ENCODE measurements around the gene KAZN. TPM values are rescaled to one million over a fixed set of nuclear protein-coding genes. Genes with fewer than 3 reads are reported as not detected.

Gene KAZN
- total RNA-seq, 1 donor from 2014 or later: 9.6 TPM

DNA sequence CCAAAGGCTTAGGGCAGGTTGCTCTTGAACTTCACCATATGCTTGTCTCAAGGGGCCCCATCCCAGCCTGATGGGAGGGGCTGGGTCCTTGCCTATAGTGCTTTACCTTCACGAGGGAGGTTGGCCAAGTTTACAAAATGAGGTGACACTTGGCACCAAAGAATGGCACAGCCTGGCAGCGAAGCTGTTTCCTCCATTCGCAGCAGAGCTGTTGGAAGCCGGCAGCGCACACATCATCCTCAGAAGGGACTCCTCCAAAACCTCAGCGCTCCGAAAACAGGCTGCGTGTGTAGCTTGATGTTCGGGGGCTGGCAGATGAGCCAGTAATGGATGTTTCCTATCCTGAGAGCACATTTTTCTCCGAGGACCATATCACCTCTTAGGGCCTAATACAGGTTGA is 116.8 kb downstream of the KAZN start:
- no peak for DNase-seq

DNA sequence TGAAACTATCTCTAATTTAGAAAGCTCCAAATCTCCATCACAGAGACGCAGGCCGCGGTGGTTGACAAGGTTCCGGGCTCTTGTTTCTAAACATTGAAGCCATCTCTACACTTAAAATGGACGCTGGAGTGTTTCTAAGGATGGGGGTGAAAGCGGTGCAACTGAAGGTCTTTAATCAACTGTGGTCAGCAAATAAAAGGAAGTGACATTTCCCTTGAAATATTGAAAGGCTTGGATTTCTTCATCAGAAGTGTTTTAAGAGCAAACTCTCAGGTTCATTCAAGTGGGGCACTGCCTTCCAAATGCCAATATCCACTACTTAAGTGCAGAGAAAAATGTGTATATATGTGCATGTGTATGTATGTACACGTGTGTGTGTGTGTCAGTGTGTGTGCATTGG is 117.3 kb downstream of the KAZN start:
- no peak for DNase-seq

DNA sequence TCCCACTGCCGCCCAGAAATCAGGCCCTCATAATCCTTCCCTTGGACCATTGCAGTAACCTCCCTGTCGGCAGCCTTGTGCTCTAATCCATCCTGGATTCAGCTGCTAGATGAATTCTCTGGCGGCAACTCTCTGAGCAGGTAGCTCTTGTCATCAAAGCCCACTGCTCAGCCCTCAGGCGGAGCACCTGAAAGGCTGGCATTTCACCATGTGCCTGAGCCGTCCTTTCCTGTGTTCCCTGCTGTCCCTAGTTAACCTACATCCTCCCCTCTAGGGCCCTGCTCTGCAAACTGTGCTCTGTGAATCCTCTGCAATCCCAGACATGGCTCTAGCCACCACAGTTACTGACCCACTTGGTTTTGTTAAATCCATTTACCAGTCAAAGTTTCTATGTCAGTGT is 118.0 kb downstream of the KAZN start:
- no peak for DNase-seq

DNA sequence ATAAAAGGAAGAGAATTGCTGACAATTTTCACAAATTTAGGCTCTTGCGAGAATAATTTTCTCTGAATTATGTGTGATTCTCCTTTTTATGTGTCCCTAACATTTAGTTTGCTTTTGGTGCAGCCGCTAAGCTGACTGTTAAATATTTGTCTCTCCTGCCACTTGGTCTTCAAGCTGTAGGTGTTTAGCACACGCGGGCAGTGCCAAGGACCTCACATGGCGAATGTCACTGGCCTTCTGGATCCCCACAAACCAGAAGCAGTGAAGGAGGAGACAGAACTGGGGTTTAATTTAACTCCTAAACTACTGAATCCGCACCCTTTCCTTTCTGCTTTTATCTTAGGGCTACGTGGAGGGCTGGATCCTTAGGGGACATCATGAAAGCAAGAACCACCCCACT is 120.0 kb downstream of the KAZN start:
- no peak for DNase-seq

DNA sequence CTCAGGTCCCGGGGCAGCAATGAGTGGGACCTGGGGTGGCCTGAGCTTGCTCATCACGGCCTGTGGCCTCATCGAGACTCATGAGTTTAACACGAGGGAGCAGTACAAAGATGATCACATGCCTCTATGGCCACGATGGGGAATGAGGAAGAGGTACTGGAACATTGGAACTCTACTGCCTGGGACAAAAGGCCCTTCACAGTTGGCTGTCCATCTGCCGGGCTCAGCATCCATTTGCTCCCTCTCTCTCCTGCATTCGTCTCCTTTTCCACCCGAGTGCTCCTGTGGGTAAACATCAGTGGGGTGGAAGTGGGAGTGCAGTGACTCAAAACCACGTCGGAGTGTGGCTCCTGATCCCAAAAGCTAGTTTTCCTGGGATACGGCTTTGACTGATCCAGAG is 124.9 kb downstream of the KAZN start:
- no peak for DNase-seq

DNA sequence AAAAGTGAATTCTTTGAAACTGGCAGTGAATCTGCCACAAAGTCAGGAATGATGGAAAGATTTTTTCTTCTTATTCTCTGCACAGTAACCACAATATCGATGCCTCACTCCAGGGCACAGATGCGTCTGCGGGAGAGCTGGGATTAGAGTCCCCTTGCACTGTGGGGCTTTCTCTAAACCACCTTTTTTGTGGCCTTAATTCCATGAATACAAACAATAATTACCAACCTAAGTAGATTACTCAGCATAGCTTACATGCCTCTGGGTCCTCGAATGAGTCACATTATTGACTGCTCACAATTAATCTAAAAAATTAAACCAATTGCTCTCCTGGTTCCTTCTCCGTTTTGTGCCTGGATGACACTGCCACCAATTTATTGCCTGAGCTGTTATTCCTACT is 125.8 kb downstream of the KAZN start:
- no peak for DNase-seq

DNA sequence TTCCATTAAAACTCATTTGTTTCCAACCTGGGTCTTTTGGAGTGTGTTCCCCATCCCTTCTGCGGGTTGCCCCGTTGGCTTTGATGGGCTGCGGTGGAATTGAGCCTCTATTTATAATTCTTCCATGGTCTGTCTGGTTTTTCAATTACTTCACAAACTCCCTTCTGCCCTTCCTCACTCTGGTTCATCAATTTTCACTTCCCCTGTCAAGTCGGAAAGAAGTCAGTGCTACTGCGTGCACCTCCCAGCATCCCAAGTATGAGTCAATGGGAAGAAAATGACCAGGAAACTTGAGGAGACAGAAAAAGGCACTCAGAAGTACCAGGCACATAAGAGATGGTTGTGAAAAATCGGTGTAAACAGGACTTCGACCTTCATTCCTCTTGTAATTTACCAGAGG is 126.2 kb downstream of the KAZN start:
- no peak for DNase-seq

DNA sequence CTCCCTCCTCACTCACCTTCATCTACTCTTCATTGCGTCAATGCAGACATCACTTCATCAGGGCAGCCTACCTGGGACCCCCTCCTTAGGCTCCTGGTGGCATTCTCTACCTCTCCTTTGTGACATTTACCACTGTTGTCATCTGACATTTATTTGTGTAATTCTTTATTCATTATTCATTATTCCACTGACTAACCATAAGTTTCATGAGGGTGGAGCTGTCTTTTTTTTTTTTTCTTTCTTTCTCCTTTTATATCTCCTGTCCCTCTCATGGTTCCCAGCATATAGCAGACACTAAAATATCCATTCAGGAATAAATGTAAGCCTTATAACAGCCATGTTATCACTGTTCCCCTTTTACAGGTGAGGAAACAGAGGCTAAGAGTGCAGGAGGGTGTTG is 126.8 kb downstream of the KAZN start:
- no peak for DNase-seq

DNA sequence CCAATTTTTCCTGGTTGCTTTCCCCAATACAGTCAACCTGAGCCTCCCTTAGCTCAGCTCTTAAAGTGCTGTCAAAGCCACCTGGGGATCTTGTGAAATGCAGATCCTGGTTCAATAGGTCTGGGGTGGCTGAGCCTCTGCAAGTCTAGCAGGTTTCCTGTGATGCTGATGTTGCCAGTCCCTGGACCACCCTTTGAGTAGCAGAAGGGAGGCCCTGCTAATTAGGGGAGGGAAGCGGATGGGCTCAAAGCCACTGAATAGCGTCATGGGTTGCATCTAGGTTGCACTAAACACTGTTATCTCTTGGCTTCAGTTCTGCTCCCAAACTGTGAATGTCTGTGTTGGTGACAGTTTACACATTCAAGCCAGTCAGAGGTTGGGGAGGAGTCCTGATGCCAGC is 127.2 kb downstream of the KAZN start:
- DNase-seq: no peak

DNA sequence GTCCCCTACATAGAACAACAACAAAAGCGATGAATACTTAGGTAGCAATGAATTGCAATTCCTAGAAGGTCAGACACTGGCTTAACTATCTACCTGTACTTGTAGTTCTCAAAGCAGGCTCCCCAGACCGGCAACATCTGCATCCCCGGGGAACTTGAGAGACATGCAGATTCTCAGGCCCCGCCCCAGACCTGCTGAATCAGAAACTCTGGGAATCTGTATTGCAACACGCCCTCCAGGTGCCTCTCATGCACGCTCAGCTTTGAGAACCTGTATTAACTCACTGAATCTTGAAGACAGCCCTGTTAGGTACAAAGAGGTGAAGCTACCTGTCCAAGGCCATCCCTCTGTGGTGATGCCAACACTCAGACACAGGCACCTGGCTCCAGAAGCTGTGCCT is 128.1 kb downstream of the KAZN start:
- no peak for DNase-seq

DNA sequence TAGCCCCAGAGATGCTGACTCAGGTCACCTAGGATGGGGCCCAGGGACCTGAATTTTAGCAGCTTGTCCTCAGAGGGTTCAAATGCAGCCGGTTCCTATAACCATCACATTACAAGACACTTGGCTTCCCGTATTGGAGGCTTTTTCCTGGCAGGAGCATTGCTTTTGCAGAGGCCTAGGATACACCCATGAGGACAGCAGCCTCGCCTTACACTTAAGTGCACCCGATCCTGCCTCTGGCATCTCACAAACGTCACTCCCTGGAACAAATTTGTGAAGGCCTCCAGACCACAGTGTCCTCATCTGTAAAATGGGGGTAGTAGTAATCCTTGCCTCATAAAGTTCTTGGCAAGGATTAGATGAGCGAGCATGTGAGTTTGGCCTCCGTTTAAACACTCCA is 130.0 kb downstream of the KAZN start:
- DNase-seq: no peak

DNA sequence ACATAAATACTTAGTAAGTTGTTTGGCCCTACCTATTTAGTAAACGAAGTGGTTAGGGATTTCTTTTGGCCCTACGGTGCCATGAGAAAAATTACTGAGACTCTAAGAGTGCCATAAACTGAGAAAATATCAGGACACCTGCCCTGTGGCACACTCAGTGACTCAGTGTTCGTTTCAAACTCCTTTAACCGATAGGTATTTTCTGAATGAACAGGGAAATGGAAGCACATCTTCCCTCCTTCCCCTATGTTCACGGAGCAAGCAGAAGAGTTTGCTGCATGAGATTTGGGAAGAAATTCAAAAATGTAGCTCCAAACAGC is 134.2 kb downstream of the KAZN start:
- no peak for DNase-seq

DNA sequence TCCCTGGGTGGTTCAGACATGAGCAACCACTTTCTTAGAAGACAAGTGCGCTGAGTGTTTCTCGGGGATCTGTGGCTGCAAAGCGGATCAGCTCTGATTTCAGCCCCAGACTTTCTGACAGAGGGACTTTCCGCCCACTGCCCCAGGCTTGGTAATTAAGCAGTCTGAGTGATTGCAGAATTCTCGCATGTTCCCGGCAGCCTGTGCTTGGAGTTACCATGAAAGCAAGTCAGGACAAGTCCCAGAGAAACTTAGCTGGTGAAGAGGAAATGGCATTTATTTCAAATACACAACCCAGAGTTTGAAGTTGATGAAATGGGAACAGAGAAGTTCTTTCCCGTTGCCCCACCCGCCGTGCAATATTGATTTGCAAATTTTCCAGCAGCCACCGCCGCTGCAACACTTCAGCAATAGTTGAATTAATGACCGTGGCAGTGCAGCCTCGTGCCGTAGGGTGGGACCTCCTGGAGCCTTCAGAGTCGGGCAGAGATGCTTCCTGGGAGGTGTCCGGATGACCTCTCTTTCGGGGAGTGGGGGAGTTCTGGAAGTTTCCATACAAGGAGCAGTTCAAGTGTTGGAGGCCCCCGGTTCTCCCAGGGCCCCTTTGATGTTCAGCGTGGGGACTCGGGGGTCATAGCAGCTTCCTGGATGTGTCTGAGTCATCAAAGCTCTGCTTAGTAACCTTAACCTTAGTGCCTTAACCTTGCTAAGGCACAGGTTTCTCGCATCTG is 134.7 kb downstream of the KAZN start:
- DNase-seq: peak; percentile 26

DNA sequence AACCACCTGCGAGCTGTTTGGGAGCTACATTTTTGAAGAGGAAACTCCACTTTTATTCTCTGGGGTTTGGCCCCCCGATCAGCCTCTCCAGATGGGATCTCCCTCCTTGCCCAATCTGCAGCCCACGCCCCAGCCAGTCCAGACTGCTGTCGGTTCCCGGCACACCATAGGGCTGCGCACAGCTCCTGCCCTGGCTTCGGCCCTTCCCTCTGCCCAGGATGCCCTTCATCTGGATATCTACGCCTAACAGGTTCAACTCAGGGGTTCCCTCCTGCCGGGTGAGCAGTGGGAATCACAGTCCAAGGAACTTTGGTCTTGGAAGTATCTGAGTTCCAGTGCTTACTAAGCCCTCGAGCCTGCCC is 135.3 kb downstream of the KAZN start:
- no peak for DNase-seq

DNA sequence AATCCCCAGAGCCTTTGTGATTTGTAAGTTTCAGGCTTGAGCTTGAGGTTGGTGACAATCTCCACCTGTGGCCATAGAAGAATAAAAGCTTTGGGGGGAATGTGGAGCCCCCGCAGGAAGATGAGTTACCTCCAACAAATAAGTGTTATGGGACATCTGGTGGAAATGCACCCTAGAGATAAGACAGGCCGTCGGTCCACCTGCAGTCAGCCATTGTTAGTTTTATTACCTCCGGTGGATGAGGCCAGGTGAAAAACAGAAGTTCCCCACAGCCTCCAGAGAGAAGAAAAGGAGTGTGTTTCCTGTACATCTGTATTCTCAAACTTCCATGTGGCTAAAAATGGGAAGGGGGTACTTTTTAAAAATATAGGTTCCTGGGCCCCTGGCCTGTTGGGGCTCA is 137.4 kb downstream of the KAZN start:
- DNase-seq: no peak

DNA sequence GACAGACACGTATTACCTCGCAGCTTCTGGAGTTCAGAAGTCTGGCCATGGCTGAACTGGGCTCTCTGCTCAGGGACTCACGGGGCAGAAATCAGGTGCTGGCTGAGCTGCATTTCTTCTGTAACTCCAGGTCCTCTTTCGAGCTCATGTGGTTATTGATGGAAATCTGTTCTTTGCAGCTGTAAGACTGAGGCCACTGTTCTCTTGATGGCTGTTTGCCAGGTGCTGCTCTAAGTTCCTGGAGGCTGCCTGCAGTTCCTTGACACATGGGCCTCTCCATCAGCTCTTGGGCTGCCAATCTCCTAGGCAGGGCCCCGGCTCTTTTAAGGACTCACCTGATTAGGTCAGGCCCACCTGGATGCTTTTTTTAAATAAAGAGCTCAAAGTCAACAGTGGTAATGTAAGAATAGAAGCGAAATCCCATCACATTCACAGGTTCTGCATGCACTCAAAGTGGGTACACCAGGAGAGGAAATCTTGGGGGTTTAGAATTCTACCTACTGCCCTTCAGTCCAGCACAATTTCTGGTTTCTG is 139.1 kb downstream of the KAZN start:
- DNase-seq: no peak

DNA sequence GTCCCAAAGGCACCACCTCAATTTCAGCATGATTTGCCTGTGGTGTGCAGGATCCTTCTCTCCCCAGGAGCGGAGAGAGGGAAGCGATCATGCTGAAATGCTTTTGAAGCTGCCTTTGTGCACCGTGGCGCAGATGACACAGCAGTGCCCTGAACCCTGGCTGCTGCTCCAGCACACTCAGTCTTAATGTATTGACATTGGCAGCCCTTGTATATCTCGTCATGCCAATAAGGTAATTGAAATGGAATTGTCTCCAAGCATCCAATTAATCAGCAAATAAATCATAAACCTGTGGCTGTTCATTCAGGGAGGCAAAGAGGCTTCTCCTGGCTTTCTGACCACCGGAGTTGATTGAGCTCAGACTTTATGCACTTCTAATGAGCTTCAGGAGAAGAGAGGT is 139.8 kb downstream of the KAZN start:
- no peak for DNase-seq

DNA sequence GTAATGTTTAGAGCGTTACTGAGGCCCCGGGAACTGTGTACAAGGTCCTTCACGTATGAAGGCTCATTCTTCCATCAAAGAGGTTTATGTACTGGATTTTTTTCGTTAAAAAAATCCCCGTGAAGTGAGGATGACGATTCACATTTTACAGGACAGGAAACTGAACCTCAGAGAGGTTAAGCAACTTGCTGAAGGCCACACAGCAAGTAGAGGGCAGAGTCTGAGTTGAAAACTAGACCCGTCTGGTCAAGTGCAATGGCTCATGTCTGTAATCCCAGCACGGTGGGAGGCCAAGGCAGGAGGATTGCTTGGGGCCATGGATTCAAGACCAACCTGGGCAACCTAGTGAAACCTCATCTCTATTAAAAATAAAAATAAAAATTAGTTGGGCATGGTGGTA is 140.2 kb downstream of the KAZN start:
- no peak for DNase-seq

DNA sequence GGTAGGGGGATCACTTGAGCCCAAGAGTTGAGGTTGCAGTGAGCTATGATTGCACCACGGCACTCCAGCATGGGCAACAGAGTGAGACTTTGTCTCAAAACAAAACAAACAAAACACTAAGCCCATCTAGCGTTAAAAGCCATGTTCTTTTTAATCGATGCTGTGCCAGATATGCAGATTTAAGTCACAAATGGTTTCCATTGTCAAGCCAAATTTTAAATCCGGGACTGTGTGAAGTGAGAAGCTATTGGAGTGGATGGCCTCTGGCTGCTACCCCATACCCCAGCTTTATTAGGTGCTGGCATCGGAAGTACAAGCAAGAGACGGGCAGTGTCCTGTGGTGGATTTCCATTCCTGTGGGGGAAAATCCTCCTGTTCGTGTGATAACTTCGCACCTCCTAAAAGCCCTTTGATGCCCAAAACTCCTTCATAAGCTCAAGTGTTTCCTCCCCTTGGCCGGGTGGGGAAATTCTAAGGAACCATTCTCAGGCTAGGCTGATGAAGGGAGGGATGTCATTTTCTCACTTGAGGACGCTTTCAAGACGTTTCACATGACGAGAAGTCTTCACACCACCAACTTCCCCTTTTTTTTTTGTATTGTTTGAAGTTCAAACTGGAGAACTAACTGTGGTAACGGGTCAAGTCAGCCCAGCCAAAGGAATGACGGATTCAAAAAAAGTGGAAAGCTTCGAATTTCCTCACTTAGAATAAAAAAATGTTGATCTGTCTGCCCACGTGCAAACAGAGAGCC is 140.8 kb downstream of the KAZN start:
- no peak for DNase-seq

DNA sequence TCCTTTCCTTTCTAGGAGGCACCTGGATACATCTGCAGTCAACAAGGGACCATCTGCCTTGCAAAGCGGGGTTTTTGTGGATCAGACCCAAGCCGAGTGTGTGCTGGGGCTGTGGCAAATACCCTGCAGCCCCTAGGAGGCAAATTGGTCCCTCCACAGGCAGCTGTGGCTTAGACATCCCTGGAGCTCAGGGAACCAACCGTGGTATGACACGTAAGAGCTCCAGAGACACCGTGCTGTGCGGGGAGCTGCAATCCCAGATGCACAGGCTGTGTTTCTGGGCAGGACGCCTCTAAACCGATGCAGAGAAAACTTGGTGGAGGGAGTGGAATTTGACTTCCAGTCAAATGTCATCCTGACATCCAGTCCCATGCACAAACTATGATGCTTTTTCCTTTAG is 141.5 kb downstream of the KAZN start:
- DNase-seq: no peak

DNA sequence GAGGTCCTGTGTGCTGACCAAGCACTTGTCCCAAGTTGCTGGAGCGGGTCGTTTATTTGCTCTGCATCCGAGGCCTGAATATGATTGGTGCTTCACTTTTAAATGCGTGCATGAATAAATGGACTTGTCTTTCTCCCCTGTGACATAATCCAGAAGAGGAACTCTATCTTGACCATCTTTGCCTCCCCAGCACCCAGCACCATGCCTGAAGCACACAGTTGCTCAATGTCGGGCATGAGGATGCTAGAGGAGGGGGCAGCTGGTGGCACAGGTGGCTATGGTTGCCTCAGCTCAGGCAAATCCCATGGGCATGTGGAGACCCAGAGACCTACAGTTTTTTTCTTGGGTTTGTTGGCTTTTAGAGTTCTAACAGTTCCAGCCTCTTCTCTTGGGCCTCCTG is 142.6 kb downstream of the KAZN start:
- DNase-seq: no peak

DNA sequence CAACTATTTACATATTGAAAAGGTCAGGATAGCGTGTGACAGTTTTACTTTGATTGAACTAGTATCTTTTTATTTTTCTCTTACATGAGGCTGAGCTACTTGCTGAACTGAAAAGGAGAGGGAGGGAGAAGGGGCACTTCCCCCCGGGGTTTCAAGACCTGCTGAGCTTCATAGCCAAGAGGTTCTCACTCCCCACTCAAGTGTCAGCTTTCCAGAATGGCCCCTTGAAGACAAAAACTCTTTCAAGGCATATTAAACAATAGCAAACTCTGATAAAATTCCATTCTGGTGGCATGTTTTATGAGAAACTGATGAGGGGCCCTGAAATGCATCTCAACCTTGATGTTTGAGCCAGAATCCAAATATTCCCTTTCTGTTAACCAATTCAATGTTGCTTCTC is 143.0 kb downstream of the KAZN start:
- no peak for DNase-seq

DNA sequence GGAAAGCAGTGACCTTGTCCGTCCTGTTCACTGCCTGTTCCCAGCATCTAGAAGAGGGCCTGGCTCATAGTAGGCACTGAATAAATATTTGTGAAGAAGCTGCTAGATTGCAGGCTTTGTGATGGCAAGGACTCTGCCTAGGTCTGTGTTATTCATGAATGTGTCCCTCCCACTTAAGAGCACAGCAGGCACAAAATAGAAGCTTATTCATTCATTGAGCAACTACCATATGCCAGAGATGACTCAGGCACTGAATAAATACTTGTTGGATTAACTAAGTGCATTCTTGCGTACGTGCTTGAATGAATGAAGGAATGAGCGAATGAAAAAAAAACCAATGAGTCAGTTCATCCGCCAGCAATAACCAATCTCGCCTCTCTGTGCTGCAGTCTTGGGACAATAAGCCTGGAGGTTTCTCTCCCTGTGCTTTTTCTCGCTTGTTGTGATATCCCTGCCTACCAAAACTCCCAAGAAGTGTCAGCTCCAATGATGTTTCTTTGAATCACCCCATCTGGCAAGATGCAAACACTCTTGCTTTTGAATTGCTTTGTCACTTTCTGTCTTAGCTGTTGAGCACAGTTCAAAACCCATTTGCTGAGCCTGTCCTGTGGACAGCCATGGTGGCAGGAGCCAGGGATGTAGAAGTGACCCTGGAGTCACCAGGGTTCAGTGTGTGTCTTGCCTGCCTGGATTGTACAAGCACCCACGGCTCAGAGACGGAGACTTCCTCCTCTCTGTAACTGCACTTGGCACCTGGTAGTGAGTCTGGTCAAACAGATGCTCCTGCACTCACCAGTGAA is 143.9 kb downstream of the KAZN start:
- DNase-seq: peak; percentile 30

All from skin of body (tissue), 2 donors.